IgD-negative memory B cell (primary cell): ENCODE results near the gene EEFSEC. TPM values are rescaled to one million over a fixed set of nuclear protein-coding genes. Genes with fewer than 3 reads are reported as not detected.

Experiments used
- H3K27ac Mint-ChIP-seq, 3 donors: one replicate each; pipeline ENCODE4 v1.8.0; 2020 to 2022; ENCODE audit warnings: mild to moderate bottlenecking in 3 of 3, mixed read lengths in 3 of 3, moderate library complexity in 1 of 3
- H3K27me3 Mint-ChIP-seq: one replicate; pipeline ENCODE4 v1.8.0; 2021; ENCODE audit warnings: mixed read lengths
- H3K36me3 Mint-ChIP-seq: one replicate; pipeline ENCODE4 v1.8.0; 2020; ENCODE audit warnings: mild to moderate bottlenecking, mixed read lengths
- H3K4me1 Mint-ChIP-seq, 3 donors: one replicate each; pipeline ENCODE4 v1.8.0; 2020 to 2022; ENCODE audit warnings: mixed read lengths in 3 of 3, mild to moderate bottlenecking in 1 of 3
- H3K4me3 Mint-ChIP-seq, 4 donors: one replicate each; pipeline ENCODE4 v1.8.0; 2020 to 2022; ENCODE audit warnings: mild to moderate bottlenecking in 4 of 4, mixed read lengths in 4 of 4, moderate library complexity in 3 of 4
- H3K9me3 Mint-ChIP-seq, 3 donors: one replicate each; pipeline ENCODE4 v1.8.0; 2020 to 2021; ENCODE audit warnings: mixed read lengths in 3 of 3, mild to moderate bottlenecking in 1 of 3
- polyA plus RNA-seq: library from polyadenylated mRNA; unstranded; fragments of 300-500 nt; fragmentation: Illumina TruSeq; gene quantifications from one replicate; pipeline ENCODE4 v1.2.3, GENCODE V29; 2021

EEFSEC gene
- polyA plus RNA-seq, 1 donor from 2014 or later = 23.1 TPM

GRCh38 chr3:128269006-128269775 lies 115.9 kb downstream of the EEFSEC start:
- peaks cover 14% of the 10 kb centered on the region for H3K36me3 Mint-ChIP-seq
- no peak overlapping the region for H3K4me3 Mint-ChIP-seq
- no peaks in the 10 kb centered on the region for H3K4me1 Mint-ChIP-seq
- peak overlapping the region in 1 of 3 donors; percentile 63 for H3K27ac Mint-ChIP-seq
- H3K9me3 Mint-ChIP-seq = no peaks in the 10 kb centered on the region
- no peaks in the 10 kb centered on the region for H3K27me3 Mint-ChIP-seq

- Mint-ChIP-seq H3K36me3 (peaks cover 14% of the 10 kb centered on the region), H3K4me3 (no peak overlapping the region), H3K9me3 (no peaks in the 10 kb centered on the region), H3K27me3 (no peaks in the 10 kb centered on the region), H3K4me1 (no peaks in the 10 kb centered on the region), H3K27ac (peak overlapping the region in 1 of 3 donors; percentile 63)
These were observed 116.5 kb downstream of the EEFSEC start for GRCh38 chr3:128269796-128270195.

- Mint-ChIP-seq H3K9me3 (no peaks in the 10 kb centered on the region), H3K4me3 (no peak overlapping the region), H3K27me3 (no peaks in the 10 kb centered on the region), H3K27ac (no peak overlapping the region), H3K4me1 (no peaks in the 10 kb centered on the region), H3K36me3 (peaks cover 13% of the 10 kb centered on the region)
These were observed 117.5 kb downstream of the EEFSEC start for GRCh38 chr3:128270559-128271492.

GRCh38 chr3:128271536-128272332 lies 118.5 kb downstream of the EEFSEC start:
- Mint-ChIP-seq H3K27ac (peak overlapping the region in 1 of 3 donors; percentile 53), H3K4me3 (no peak overlapping the region), H3K9me3 (no peaks in the 10 kb centered on the region), H3K36me3 (peaks cover 13% of the 10 kb centered on the region), H3K27me3 (no peaks in the 10 kb centered on the region), H3K4me1 (no peaks in the 10 kb centered on the region)

GRCh38 chr3:128273109-128273840 lies 120.0 kb downstream of the EEFSEC start:
- Mint-ChIP-seq H3K27ac (peak overlapping the region in 1 of 3 donors; percentile 66), H3K27me3 (no peaks in the 10 kb centered on the region), H3K4me1 (no peaks in the 10 kb centered on the region), H3K36me3 (peaks cover 8% of the 10 kb centered on the region), H3K9me3 (no peaks in the 10 kb centered on the region), H3K4me3 (no peak overlapping the region)

GRCh38 chr3:128273841-128274573 lies 120.7 kb downstream of the EEFSEC start:
- Mint-ChIP-seq H3K4me1 (no peaks in the 10 kb centered on the region), H3K27ac (no peak overlapping the region), H3K9me3 (no peaks in the 10 kb centered on the region), H3K36me3 (peaks cover 4% of the 10 kb centered on the region), H3K4me3 (no peak overlapping the region), H3K27me3 (no peaks in the 10 kb centered on the region)

- Mint-ChIP-seq H3K9me3 (no peaks in the 10 kb centered on the region), H3K4me3 (no peak overlapping the region), H3K27me3 (no peaks in the 10 kb centered on the region), H3K27ac (no peak overlapping the region), H3K36me3 (peaks cover 4% of the 10 kb centered on the region), H3K4me1 (no peaks in the 10 kb centered on the region)
These were observed 121.6 kb downstream of the EEFSEC start for GRCh38 chr3:128274837-128275236.

- H3K27me3 Mint-ChIP-seq = no peaks in the 10 kb centered on the region
- no peaks in the 10 kb centered on the region for H3K9me3 Mint-ChIP-seq
- H3K27ac Mint-ChIP-seq = peak overlapping the region in 1 of 3 donors; percentile 53
- H3K36me3 Mint-ChIP-seq = peaks cover 2% of the 10 kb centered on the region
- H3K4me3 Mint-ChIP-seq = no peak overlapping the region
- no peaks in the 10 kb centered on the region for H3K4me1 Mint-ChIP-seq
These were observed 122.2 kb downstream of the EEFSEC start for GRCh38 chr3:128275316-128276145.

GRCh38 chr3:128276146-128276435 lies 122.8 kb downstream of the EEFSEC start:
- H3K36me3 Mint-ChIP-seq = peaks cover 2% of the 10 kb centered on the region
- H3K27ac Mint-ChIP-seq = peak overlapping the region in 1 of 3 donors; percentile 6
- no peaks in the 10 kb centered on the region for H3K9me3 Mint-ChIP-seq
- no peak overlapping the region for H3K4me3 Mint-ChIP-seq
- no peaks in the 10 kb centered on the region for H3K4me1 Mint-ChIP-seq
- no peaks in the 10 kb centered on the region for H3K27me3 Mint-ChIP-seq

- Mint-ChIP-seq H3K4me3 (no peak overlapping the region), H3K27ac (peak overlapping the region in 1 of 3 donors; percentile 6), H3K36me3 (peaks cover 2% of the 10 kb centered on the region), H3K27me3 (no peaks in the 10 kb centered on the region), H3K9me3 (no peaks in the 10 kb centered on the region), H3K4me1 (no peaks in the 10 kb centered on the region)
These were observed 123.4 kb downstream of the EEFSEC start for GRCh38 chr3:128276577-128277183.

GRCh38 chr3:128277378-128278069 lies 124.2 kb downstream of the EEFSEC start:
- peaks cover 4% of the 10 kb centered on the region for H3K36me3 Mint-ChIP-seq
- H3K27me3 Mint-ChIP-seq = no peaks in the 10 kb centered on the region
- H3K4me3 Mint-ChIP-seq = no peak overlapping the region
- peak overlapping the region in 1 of 3 donors; percentile 19 for H3K27ac Mint-ChIP-seq
- H3K9me3 Mint-ChIP-seq = no peaks in the 10 kb centered on the region
- no peaks in the 10 kb centered on the region for H3K4me1 Mint-ChIP-seq

- Mint-ChIP-seq H3K9me3 (no peaks in the 10 kb centered on the region), H3K4me1 (no peaks in the 10 kb centered on the region), H3K27me3 (no peaks in the 10 kb centered on the region), H3K27ac (peak overlapping the region in 1 of 3 donors; percentile 19), H3K4me3 (no peak overlapping the region), H3K36me3 (peaks cover 4% of the 10 kb centered on the region)
These were observed 124.8 kb downstream of the EEFSEC start for GRCh38 chr3:128278130-128278529.
